Thyroid gland (tissue), 4 donors: ENCODE results near the gene ATAD1.

ENCODE experiments used
- POLR2A ChIP-seq, 2 donors: fragments of 450-650 bp; IDR thresholded peaks; one replicate each; pipeline ENCODE4 v1.6.1; 2017; ENCODE audit warnings: antibody characterized with exemption in 2 of 2, mild to moderate bottlenecking in 2 of 2, moderate library complexity in 1 of 2
- TF ChIP-seq, protein P1 (sequence below), 6 experiments: fragments of 200-600 bp in 3 of 6; fragments of 450-650 bp in 3 of 6; sonication (generic) in 3 of 6; IDR thresholded peaks; one replicate each; pipeline ENCODE4 v1.5.1; 2016 to 2019; ENCODE audit warnings: antibody characterized with exemption in 6 of 6, mild to moderate bottlenecking in 2 of 6, inconsistent platforms in 1 of 6, moderate library complexity in 1 of 6

DNA sequence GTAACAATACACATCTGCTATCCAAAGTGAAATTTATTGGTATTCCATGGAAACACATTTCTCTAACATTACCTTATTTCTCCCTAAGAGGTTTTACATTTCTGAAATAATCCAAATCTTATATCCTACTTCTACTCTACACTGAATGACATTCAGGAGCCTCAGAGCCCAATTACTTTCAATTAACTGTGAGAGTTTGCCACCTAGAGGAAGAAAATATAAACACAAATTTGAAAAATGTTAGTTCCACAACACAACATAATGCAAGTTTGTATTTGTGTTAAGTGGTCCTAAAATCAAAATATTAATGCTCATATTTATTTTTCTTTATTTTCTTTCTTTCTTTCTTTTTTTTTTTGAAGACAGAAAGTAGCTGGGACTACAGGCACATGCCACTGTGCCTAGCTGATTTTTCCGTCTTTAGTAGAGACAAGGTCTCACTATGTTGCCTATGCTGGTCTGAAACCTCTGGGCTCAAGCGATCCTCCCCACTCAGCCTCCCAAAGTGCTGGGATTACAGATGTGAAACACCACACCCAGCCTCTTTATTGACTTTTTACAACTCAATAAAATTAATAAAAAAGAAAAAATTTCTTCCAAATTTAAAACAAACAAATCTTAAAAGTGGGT is 46.0 kb downstream of the ATAD1 start:
- TF ChIP-seq, protein P1, sequence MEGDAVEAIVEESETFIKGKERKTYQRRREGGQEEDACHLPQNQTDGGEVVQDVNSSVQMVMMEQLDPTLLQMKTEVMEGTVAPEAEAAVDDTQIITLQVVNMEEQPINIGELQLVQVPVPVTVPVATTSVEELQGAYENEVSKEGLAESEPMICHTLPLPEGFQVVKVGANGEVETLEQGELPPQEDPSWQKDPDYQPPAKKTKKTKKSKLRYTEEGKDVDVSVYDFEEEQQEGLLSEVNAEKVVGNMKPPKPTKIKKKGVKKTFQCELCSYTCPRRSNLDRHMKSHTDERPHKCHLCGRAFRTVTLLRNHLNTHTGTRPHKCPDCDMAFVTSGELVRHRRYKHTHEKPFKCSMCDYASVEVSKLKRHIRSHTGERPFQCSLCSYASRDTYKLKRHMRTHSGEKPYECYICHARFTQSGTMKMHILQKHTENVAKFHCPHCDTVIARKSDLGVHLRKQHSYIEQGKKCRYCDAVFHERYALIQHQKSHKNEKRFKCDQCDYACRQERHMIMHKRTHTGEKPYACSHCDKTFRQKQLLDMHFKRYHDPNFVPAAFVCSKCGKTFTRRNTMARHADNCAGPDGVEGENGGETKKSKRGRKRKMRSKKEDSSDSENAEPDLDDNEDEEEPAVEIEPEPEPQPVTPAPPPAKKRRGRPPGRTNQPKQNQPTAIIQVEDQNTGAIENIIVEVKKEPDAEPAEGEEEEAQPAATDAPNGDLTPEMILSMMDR (IDR thresholded peaks at IDR 0.05) = peak in 3 of 6 experiments; percentile 46 to 55 (median 54)
- TF ChIP-seq POLR2A (IDR thresholded peaks at IDR 0.05) = no peak
